ENCODE data around the gene NR2E1.

NR2E1 gene

GRCh38 chr6:108156180-108156937 is 9.5 kb upstream of the NR2E1 start:
- DNase-seq = no peak

GRCh38 chr6:108156938-108157233 is 8.9 kb upstream of the NR2E1 start:
- DNase-seq = no peak

- no peak for DNase-seq
Observed at GRCh38 chr6:108157234-108157980, 8.4 kb upstream of the NR2E1 start.

DNA sequence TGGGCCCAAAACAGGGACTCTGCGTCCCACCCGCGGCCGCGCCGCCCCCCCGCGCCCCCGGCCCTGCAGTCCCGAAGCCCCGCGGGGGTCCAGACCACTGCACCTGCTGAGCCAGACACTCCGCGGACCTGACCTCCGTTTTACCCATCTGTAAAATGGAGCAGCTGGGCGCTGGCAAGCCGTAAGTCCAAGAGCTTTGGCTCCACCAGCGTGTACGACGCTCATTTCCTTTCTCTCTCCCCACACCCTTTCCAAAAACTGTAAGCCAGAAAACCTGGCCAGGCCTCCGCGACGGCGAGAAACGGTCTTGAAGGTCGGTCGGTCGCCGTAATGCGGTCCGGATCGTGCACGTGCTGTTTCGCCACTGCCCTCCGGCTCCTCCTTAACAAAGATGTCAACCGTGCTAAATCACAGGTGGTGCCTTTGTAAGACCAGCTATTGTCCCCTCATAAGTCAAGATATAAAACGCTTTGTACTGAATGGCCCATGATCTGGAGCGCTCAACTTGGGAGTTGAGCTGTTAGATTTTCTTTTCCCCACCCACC is 7.8 kb upstream of the NR2E1 start:
- DNase-seq = no peak

DNA sequence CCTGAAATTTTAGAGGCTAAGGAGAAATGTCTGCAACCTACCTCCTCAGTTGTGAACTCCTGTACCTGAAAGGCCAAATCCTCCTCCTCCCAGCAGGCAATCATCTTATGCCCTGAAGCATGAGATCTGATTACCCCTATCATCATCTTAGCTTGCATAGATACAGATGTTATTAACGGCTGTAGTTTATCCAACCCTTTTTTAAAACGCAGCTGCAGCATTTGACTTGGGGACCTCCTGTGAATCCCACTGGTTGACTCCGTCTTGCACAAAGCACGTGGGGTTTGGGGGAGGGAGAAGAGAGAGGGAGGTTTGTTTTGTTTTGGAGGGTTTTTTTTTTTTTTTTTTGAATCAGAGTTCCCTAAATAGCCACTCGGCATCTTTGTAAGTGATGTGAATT is 5.8 kb upstream of the NR2E1 start:
- no peak for DNase-seq

GRCh38 chr6:108161724-108162282 is 4.0 kb upstream of the NR2E1 start:
- no peak for DNase-seq

DNA sequence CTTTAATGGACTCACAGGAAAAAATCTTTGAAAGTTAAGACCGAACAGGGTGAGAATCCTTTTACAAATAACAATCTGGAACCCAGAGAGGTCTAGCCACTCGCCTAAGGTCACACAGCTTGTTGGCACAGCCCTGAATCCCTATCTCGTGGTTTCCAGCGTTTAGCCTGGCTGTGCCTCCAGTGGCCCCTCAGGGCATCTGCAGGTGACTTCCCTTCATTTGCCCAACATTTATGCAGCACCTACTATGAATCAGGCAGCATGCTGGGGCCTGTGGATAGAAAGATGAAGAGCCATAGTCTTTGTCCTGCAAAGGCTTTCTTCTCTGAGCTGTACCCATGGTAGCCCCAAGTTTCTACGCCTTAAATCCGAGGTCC is 2.6 kb upstream of the NR2E1 start:
- no peak for DNase-seq

- DNase-seq = no peak
Observed at GRCh38 chr6:108163644-108164542, 1.9 kb upstream of the NR2E1 start.

- no peak for DNase-seq
Observed at GRCh38 chr6:108164543-108164814, 1.3 kb upstream of the NR2E1 start.

GRCh38 chr6:108164815-108165706 is 761 bp upstream of the NR2E1 start:
- no peak for DNase-seq

- DNase-seq = no peak
Observed at GRCh38 chr6:108166664-108167448, 1.0 kb downstream of the NR2E1 start.

- DNase-seq = no peak
Observed at GRCh38 chr6:108167449-108168089, 1.7 kb downstream of the NR2E1 start.

DNA sequence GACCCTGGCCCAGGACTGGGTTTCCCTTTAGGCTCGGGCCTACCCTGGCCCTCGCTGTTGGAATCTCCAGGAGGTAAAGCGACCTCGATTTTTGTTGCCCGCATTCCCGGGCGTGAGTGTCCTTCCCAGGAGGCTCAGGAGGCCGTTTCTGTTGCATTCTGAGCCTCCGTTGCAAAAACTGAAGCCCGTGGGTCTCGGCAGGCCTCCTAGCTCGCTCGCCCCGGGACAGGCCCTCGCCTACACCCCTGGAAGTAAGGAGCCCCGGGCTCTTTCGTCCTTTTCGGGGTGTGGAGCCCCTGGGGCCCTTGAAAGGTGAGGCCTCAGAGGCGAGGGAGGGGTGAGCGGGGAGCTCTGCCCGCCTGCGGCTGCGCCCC is 2.3 kb downstream of the NR2E1 start:
- DNase-seq = no peak

GRCh38 chr6:108168501-108169463 is 3.0 kb downstream of the NR2E1 start:
- no peak for DNase-seq

GRCh38 chr6:108169464-108170331 is 3.9 kb downstream of the NR2E1 start:
- no peak for DNase-seq

DNA sequence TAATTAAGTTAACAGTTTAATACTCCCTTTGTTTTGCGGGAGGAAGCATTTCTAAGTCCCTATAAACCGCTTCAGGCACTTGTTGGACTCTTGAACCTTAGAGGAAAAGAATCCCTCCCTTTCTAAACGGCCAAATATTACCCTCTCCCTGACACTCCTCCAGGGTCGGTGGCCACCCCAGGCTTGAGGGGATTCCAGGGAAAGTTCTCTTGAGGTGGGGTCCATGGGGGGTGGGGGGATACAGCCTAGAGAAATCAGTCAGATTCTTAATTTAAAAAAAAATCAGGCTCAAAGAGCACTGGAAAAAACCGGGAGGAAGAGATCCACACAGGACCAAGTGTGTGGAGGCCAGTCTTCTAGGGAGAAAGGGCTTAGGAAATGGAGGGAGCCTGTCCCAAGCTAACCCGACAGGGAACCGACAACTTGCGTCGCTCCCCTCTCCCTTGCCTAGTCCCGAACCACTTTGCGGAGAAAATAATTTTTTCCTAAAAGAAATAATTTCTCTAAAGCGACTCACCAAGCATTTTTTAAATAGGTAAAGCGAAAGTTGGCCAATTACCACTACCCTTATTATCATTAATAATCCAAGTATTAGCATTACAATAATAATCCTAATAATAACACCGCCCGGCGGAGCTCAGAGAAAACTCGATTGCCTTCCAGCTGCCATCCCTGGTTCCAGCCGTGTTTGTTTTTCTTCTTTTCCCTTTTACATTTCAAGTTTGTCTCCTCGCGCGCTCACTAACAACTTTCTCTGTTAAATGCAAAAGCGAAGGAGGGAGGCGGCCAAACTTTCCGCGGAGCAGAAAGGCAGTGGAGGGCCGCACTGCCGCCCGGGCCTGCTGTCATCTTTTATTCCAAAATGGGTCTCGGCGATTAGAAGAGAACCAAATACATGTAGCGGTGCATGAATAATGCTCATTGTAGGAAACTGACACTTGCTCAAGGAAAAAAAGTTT is 4.8 kb downstream of the NR2E1 start:
- no peak for DNase-seq

- no peak for DNase-seq
Observed at GRCh38 chr6:108171291-108171917, 5.6 kb downstream of the NR2E1 start.
